Activated CD4-positive, alpha-beta T cell treated with anti-CD3 and anti-CD28 coated beads for 48 hours (primary cell): Measurements from ENCODE around the gene VWA5B2.
"Not testable (repeated sequence)": the region's sequence is repeated elsewhere in the genome, so short reads cannot be mapped to it uniquely, and the experiment has no call there.

ENCODE experiments used
- DNase-seq: peaks from one replicate; pipeline ENCODE4 v3.0.0-alpha.2; 2020

The VWA5B2 gene

GRCh38 chr3:184248454-184249411 is 19.3 kb downstream of the VWA5B2 start, which contains the start of gene ALG3:
Gene ALG3, minus strand, starts transcription at chr3:184248962. Its CDS starts 22 bp downstream, at chr3:184248940.
- peak; percentile 92 for DNase-seq

GRCh38 chr3:184249412-184250166 is 20.2 kb downstream of the VWA5B2 start, which contains the start of gene EEF1AKMT4:
Gene EEF1AKMT4, plus strand, starts transcription at chr3:184249672. Its CDS starts 23 bp downstream, at chr3:184249695.
- DNase-seq, result peak; percentile 98

GRCh38 chr3:184250167-184250828 is 20.9 kb downstream of the VWA5B2 start:
- peak; percentile 95 for DNase-seq

GRCh38 chr3:184255291-184256039 is 26.1 kb downstream of the VWA5B2 start:
- DNase-seq, result peak; percentile 53

- DNase-seq, result no peak
These were observed 27.9 kb downstream of the VWA5B2 start for GRCh38 chr3:184257083-184257915.

GRCh38 chr3:184258926-184259325 is 29.5 kb downstream of the VWA5B2 start:
- no peak for DNase-seq

GRCh38 chr3:184259396-184259877 is 30.1 kb downstream of the VWA5B2 start:
- no peak for DNase-seq

GRCh38 chr3:184259878-184260723 is 30.7 kb downstream of the VWA5B2 start:
- DNase-seq, result peak; percentile 42

- no peak for DNase-seq
These were observed 31.4 kb downstream of the VWA5B2 start for GRCh38 chr3:184260724-184261269.

- DNase-seq, result peak; percentile 58
These were observed 32.0 kb downstream of the VWA5B2 start, which contains the start of gene CAMK2N2 for GRCh38 chr3:184261270-184261853. Gene CAMK2N2, minus strand, starts transcription at chr3:184261553. Its CDS starts 268 bp downstream, at chr3:184261285.

GRCh38 chr3:184261854-184262763 is 32.7 kb downstream of the VWA5B2 start:
- peak; percentile 47 for DNase-seq

- DNase-seq, result no peak
These were observed 33.4 kb downstream of the VWA5B2 start for GRCh38 chr3:184262764-184263179.

- DNase-seq, result not testable (repeated sequence)
These were observed 37.9 kb downstream of the VWA5B2 start for GRCh38 chr3:184267249-184267648.

- no peak for DNase-seq
These were observed 42.9 kb downstream of the VWA5B2 start for GRCh38 chr3:184272269-184272668.

- DNase-seq, result no peak
These were observed 46.0 kb downstream of the VWA5B2 start for GRCh38 chr3:184275381-184275701.

GRCh38 chr3:184275961-184276910 is 46.9 kb downstream of the VWA5B2 start, which contains the start of gene ECE2:
Gene ECE2, plus strand, starts transcription at chr3:184276022. Its CDS starts 132 bp downstream, at chr3:184276154.
- DNase-seq, result no peak

- DNase-seq, result no peak
These were observed 48.0 kb downstream of the VWA5B2 start for GRCh38 chr3:184277366-184277765.
